RCC 7860 (cell line): ENCODE results near the gene ENOX1.

Experiments
- DNase-seq: peaks from one replicate; pipeline ENCODE4 v3.0.0-alpha.2; 2015; ENCODE audit warnings: low spot score
- FAIRE-seq: peaks from 2 replicates; lab custom pipeline; 2012; peaks lifted over from hg19 to GRCh38; lab: Jason Lieb, UNC

ENOX1 gene

DNA sequence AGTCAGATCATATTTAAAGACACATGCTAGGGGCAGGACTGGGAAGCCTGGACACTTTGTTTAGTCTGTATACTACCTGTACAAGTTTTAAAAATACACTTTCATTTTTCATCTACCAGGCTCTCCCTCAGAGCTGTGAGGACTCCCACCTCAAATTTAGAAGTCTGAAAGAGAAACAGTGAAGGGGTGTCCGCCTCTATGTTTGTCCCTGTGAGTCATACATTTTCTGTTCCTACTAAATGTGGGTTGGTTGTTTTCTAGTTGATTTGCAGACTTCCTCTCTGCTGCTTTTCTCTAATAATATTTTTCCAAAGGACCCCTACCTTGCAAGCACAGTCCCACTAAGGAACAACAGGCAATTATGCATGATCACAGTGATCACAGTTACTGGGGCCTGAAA, 110.5 kb downstream of the ENOX1 start:
- no peak for FAIRE-seq
- DNase-seq: no peak

DNA sequence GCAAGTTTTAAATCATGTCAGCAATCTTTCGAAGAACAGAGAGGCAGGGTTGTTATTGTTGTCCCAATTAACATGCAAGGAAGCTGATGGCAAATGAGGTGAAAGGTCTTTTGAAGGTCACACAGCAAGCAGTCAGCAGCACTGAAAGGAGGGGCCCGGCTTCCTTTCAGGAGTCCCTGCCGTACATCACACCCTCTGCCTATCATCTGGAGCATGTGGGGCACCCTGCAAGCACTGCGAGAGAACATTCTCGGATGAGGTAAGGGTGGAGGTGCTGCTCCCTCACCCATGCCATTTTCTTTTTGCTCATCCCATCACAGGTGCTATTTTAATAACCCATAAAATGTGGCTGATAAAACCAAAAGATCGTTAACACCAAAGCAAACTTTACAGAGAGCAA, 111.2 kb downstream of the ENOX1 start:
- FAIRE-seq: no peak
- DNase-seq: no peak

DNA sequence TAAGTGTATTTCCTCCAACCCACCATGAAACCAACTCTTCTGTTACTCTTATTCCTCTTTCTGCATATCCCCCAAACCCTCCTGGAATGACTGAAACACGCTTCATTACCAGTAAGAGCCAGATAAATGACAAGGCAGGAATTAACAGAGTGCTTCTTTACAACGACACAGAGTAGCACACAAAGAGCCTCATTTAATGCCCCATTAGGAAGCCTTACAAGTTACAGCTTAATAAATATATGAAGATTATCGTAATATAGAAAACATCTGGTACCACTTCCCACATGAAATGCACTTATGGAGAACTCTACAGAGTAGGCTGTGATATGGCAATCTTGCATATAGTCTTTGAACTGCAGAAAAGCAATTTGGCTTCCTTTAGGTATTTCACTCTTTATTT, 116.8 kb downstream of the ENOX1 start:
- no peak for DNase-seq
- FAIRE-seq: no peak

DNA sequence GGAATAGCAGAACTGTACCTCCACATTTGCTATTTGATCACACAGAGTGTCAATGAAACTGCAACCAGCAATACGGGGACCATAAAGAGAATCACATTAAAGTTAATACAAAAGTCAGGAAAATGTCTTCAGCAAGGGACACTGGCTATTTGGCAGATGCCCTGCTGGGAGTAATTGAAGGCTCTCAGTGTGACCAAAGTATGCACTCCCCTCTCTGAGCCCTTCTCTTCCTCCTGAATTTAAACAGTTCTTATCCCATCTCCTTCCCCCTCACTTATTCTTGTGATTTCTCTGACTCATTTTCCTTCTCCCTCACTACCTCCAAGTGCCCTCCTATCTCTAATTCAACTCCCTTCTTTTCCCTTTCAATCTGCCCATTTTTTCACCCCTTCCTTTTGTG, 117.7 kb downstream of the ENOX1 start:
- no peak for FAIRE-seq
- no peak for DNase-seq

DNA sequence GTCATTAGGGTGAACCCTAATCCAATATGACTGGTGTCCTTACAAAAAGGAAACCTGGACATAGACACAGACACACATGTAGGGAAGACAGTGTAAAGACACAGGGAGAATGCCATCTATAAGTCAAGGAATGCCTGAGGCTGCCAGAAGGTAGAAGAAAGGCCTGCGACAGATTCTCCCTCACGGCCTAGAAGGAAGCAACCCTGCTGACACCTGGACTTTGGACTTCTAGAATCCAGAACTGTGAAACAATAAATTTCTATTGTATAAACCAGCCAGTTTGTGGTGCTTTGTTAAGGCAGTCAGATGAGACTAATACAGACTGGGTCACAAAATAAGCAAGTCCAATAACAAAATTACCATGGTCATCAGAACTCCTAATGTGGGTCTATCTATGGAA, 120.4 kb downstream of the ENOX1 start:
- FAIRE-seq (no peak), DNase-seq (no peak)

DNA sequence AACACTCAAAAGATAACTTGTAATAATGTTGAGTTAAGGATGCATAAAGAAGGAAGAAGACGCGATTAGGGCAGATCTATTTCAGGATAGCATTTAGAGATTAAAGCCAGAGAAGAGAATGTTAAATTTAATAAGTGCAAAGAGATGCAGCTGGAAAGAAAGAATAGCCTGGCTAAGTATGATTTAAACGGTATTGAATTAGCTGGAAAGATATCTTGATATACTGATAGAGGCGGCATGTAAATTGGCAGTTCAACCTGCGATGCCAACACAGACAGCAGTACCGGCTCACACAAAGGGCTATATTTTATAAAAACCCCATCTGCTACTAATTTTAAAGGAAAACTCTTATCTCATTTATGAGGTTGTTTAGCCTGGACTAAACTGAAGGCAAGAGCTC, 121.4 kb downstream of the ENOX1 start:
- DNase-seq: no peak
- FAIRE-seq: no peak

DNA sequence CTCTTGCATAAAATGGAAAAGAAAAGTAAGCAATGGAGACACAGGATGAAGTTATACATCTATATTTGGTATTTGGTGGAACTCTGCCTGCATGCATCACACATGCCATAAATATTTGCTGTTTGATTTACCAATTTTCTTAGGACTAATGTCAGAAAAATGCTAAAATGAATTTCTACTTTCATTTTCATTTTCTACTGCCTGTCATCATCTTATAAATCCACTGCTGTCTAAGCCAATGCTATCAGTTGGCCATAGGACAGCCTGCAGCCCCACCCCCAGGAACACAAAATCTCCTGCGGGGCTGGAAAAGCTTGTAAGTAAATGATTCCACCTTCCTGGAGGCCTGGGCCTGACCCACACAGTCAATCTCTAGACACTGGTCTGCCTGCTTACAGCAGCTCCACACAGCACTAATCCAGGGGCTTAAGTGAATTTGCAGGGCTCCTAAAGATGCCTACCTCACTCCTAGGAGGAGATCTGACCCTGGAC, 122.0 kb downstream of the ENOX1 start:
- FAIRE-seq (no peak), DNase-seq (peak; percentile 10)

DNA sequence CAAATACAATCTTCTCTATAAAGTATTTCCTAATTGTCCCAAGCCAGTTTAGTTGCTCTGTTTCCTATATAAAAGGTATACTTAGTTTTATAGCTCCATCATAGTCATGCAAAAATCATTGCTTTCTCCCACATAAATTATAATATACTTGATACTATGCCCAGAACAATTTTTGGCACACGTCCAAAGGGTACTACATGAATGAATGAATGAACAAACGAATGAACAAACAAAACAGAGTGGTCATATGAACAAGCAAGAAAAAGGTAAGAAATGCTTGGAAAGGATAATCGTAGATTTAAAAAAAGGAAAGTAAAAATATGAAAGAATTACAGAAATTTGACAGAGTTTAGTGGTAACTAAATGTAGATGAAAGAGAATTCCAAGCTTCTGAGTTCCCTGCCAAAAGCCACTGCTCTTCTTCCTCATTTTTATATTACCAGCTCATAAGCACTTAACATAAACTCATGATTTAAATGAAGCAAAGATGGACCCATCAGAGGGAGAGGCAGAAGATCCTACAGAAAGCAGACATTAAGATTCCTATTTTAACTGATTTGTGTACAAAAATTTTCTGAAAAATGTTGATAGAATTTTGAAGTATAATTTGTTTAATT, 123.2 kb downstream of the ENOX1 start:
- DNase-seq (no peak), FAIRE-seq (no peak)

DNA sequence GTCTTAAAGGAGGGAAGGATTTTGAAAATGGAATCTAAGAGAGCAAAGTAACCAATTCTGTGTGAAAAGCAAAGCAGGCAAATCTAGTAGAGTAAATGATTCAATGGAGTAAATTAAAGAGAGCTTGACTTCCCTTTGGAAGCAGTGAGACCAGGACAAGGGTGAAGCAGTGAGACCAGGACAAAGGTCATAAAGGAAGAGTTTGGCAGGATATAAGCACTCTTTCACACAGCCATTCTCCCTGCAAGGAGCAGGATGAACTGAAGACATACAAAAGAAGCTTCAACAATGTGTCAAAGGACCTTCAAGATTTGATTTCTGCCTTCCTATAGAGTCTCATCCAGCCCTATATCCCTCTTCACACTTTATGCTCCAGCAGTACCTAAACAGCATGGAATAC, 123.8 kb downstream of the ENOX1 start:
- no peak for FAIRE-seq
- no peak for DNase-seq

DNA sequence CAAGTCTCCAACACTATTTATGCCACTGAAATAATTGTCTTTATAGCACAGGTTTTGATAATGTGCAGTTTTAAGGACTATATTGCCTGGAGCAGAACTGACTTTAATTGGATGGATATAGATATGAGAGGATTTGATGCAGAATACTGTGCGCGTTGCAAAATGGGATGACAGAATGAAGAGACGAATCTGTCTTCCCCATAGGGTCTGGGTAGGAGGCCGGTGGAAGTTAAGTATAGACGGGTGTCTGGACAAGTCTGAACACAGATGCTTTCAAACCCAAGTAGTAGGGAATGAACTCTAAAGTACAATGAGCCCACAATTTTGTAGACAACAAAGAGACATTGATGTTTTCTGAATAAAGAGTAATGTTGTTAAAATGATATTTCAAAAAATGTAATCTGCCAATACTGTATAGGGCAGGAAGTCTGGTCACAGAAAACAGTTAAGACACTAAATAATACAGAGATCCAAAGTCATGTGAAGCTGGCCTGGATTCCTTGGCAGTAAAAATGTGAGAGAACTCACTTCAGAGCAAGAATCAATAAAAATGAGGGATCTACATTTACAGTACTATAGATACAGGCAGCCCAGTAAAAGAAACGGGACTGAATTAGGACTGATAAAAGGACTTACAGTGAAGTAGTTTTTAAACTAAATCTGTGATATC, 125.5 kb downstream of the ENOX1 start:
- no peak for DNase-seq
- no peak for FAIRE-seq

DNA sequence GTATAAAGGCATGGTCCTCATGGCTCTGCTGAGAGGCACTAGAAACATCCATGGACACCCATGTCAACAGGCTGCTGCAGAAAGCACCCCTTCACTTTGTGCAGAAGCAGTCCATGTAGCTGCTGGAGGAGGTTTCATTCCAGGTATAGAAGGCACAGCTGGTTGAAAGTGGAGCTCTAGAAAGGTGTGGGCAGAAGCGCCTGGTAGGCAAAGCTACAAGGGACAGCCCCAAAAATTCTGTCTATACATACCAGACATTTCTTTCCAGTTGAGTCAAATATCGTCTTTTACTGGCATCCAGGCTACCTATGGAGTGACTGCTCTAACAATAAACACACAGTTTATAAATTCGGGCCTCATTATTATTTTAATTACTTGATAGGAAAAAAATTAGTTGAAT, 129.3 kb downstream of the ENOX1 start:
- no peak for DNase-seq
- no peak for FAIRE-seq

DNA sequence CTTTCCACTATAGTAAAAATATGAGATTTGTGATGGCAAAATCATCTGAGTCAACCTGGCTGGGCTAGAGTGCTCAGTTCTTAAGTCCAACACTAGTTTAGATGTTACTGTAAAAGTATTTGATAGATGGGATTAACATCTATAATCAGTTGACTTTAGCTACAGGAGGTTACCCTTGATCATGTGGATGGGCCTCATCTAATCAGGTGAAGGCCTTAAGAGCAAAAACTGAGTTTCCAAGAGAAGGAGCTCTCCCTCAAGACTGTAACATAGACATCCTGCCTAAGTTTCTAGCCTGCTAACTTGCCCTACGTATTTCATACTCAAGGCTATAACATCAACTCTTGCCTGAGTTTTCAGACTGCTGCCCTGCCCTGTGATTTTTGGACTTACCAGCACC, 132.8 kb downstream of the ENOX1 start:
- DNase-seq (no peak), FAIRE-seq (no peak)

DNA sequence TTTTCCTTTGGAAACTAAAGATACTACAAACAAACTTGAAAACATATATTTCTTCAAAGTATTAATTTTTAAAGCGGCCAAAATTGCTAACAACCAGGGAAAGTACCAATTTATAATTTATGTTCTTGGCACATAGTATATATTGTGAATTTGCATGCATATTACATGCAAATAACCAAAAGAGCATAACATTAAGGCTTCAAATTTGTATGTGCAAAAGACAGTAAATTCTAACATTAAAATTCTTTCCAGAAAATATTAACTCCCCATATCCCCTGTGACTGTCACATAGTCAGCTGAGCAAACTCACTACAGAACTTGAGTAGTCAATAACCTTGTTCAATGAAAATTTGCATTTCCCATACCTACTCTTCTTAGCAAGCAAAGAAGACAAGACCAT, 133.4 kb downstream of the ENOX1 start:
- DNase-seq (no peak), FAIRE-seq (no peak)

DNA sequence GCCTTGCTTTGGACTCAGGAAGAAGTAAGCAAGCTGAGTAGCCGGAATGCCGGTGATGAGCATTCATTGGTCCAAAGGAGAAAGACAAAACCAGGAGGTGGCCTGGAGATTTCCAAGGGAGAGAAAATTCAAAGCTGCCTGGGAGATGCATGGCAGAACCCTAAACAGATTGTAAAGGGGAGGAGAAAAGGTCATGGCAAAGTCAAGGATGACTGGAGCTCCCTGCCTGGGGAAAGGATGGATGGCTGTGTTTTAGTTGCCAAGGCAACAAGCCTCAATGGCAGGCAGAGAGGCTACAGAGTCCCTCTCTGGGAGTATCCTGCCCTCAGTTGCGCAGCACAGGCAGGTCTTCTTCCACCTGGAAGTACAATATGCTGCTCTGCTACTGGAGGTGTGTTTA, 134.0 kb downstream of the ENOX1 start:
- DNase-seq (no peak), FAIRE-seq (no peak)

DNA sequence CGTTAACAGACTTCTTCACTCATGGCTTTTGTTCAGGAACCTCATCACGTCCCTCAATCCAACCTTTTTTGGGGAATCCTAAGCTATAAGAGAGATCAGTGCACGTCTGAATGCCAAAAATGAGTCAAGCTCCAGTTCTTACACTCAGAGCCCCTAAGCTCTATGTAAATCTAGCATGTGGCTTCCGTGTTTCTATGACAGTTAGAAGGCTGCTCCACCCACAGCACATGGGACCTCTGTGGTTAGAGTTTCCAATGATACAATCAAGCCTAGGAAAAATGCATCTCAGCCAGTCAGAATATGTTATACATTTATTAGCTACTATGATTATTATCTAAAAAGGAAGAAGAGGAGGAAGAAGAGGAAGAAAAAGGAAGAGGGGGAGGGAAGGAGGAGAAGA, 135.9 kb downstream of the ENOX1 start:
- DNase-seq: no peak
- no peak for FAIRE-seq

DNA sequence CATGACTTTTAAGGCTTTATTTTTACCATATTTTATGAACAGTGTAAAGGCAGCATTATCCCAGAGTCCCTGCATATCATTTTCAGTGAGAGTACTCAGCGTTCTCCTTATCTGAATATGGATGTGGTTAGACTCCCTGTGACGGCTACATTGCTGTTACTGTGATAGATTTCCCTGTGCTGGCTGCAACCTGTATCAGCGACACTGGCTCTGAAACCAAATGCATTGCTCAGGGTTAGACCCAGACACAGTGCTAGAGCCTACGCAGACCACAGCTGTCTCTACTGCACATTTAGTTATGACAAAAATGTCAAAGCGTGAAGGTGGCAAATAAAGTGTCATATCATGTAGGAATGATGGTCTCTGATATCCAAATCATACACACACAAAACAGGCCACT, 138.0 kb downstream of the ENOX1 start:
- FAIRE-seq: no peak
- DNase-seq: no peak

DNA sequence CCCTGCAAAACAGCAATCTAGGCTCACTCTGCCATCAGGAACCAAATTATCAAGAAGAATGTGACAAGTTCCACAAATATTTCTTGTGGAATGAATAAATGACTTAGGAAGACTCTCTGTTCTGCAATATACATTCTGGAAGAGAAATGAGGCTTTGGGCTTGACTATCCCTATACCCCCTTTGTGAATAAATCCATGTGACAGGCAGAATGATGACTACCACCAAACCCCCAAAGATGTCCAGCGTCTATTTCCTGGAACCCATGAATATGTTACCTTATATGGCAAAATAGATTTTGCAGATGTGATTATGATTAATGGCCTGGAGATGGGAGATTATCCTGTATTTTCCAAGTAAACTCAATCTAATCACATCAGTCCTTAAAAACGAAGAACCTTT, 139.3 kb downstream of the ENOX1 start:
- no peak for DNase-seq

DNA sequence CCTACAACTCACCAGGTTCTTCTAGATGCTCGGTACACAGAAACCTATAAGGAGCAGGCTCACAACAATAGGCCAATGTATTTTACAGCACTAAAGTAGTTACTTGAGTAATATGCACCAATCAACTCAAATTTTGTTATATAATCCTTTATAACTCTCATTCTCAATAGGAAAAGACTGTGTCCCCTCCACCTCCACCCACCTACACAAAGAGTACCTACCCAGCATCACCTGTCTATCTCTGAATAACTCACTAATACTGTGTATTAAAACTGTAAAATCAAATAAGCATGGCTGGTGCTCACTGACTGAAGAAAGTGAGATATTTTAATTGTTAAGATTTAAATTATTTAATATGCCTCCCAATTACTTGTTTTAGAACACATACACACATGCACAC, 146.3 kb downstream of the ENOX1 start:
- no peak for FAIRE-seq

More for the DNA sequence above, 139.3 kb downstream of the ENOX1 start:
- FAIRE-seq: no peak

DNA sequence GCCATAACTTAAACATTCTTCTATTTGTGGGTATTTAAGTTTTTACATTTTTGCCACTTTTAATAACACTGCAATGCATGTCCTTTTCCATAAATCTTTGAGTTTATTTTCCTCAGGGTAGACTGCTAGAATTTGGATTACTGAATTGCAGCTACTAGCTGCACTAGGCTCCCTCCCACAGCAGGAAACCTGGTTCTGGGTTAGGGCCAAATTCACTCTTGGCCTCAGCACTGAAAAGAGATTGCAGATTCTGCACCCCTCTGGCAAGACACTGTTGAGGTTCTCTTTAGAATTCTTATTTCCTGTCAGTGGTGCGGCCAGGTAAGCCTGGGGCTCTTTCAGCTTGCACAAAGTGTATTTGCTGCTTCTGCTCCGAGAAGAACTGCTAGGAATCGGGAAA, 155.7 kb downstream of the ENOX1 start:
- no peak for FAIRE-seq
- DNase-seq: no peak

More for the DNA sequence above, 146.3 kb downstream of the ENOX1 start:
- no peak for DNase-seq

DNA sequence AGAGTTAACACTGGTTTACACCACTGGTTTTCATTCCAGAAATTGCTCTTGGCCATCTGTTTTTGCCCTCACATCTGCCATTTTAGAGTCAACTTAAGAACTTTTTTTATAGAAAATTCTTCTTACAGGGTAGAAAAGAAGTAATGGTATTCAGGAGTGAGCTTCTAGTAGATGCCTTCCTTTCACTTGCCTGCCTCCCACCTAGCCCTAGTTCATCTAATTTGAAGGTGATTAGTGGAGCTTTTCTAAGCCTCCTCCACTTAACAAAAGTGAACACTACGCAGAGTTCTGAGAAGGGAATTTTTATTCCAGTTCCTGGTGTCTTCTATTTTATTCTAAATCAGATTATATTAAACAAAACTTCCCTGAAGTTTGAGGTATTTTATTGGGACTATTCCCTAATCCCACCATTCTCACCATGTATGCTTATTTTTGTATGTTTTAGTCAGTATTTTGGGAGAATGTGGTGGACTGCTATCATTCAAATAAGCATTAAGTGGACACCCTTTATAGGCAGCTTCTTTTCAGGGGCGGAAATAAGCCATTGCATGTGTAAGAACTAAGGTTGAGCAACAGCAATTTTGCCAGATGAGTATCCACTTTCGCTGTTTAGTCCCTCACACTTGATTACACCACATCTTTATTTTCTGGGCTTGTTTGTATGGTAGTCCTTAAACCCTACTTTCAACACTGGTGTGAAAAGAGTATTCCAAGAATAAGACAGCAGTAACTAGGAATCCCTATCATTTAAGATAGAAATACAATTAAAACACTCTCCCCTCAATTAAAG, 156.9 kb downstream of the ENOX1 start:
- DNase-seq (no peak), FAIRE-seq (no peak)

DNA sequence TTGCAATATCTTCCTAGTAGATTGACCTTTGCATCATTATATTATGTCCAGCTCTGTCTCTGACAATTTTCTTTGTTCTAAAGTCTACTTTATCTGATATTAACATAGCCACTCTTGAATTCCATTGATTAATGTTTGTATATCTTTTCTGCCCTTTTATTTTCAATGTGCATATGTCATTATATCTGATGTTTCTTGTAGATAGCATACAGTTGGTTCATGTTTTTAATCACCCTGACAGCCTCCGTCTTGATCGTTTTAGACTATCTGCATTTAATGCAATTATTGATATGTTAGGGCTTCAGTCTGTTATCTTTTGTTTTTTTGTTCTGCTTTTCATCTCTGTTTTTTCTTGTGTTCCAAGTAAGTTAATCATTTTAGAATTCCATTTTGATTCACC, 159.8 kb downstream of the ENOX1 start:
- DNase-seq (no peak), FAIRE-seq (no peak)

DNA sequence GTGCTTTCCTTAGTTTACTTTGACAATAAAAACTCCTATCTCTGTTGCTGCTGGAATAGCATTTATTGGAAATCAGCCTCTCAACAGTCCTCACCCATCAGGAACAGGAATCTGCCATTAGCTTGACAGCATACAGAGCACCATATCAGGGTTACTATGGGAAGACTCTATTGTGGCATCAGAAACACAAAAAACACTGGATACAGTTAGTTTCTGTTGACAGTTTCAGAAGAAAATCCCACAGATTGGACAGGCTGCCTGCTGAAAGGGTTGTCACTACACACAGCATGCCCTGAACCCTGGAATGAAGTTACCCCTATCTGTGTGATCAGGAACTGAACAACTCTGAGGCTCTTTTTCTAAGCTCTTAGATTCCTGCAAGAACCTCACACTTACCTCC, 172.7 kb downstream of the ENOX1 start:
- FAIRE-seq: no peak
- DNase-seq: no peak
